ENCODE results near the gene ZBTB4. TPM values are rescaled to one million over a fixed set of nuclear protein-coding genes. Genes with fewer than 3 reads are reported as not detected.
A peak's percentile ranks its signal among the peaks of the same experiment; 100 is the strongest.
"Not testable (repeated sequence)": the region's sequence is repeated elsewhere in the genome, so short reads cannot be mapped to it uniquely, and the experiment has no call there.

The ZBTB4 gene
- total RNA-seq, 1 experiment from 2014 or later = 7.2 TPM

DNA sequence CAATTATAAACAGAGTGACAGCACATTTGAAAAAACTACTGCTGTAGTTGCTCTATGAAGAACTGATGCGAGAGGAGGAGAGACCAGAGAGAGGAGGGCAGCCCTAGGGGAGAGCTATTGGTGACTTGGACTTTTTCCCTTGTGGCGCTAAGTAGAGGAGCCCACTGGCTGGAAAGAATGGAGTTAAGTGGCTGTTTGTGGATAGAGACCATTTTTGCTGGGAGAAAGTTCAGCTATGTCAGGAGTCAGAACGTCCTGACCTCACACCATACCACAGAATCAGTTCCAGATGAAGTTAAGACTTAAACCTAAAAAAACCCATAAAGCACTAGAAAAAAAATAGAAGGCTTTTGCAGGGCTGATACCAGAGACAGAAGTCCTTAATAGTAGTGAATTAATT is 6.8 kb upstream of the ZBTB4 start:
- Histone ChIP-seq H3K9ac (ENCODE audit: low read length) (peak overlapping the region; percentile 64), H3K9me2 (replicated peaks; ENCODE audit: insufficient read depth, low read length) (no peaks in the 10 kb centered on the region), H4K20me1 (ENCODE audit: insufficient read depth, low read depth, low read length) (peaks cover 56% of the 10 kb centered on the region), H3K27ac (ENCODE audit: low read length) (no peak overlapping the region), H3K36me3 (ENCODE audit: insufficient read depth, low read length) (peaks cover 40% of the 10 kb centered on the region), H3K27me3 (ENCODE audit: low read length) (no peaks in the 10 kb centered on the region), H3K9me3 (ENCODE audit: low read length) (no peaks in the 10 kb centered on the region), H3K79me2 (ENCODE audit: low read length) (peaks cover 67% of the 10 kb centered on the region), H3K4me3 (ENCODE audit: low read length) (peak overlapping the region; percentile 100), H3K4me2 (ENCODE audit: low read depth, low read length, poor library complexity, severe bottlenecking) (peak overlapping the region; percentile 99), H2AFZ (ENCODE audit: low read length) (no peak overlapping the region), H3K4me1 (ENCODE audit: low read length) (peaks cover 33% of the 10 kb centered on the region)
- DNase-seq = peak; percentile 56

DNA sequence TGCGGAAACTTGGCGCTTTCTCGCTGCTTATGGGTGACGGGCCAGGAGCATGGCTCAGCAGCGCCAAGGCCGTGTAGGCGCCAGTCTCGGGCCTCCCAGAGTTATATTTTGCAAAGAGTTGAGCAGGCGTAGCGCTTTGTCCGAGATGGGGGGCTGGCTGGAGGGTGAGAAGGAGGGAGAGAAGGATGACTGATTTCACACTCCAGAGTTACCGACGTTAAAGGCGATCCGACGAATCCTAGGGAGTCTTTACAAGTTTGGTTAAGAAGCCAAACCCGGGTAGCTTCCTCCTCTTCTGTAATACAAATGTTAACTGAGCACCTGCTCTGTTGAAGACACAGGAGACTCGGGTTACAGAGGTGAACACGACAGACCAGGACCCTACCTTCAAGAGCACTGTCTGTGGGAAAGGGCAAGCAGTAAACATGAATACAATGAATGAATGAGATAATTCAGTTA is 5.5 kb upstream of the ZBTB4 start:
- H3K4me3 ChIP-seq (ENCODE audit: low read length) = peak overlapping the region; percentile 100
- peaks cover 44% of the 10 kb centered on the region for H4K20me1 ChIP-seq (ENCODE audit: insufficient read depth, low read depth, low read length)

DNA sequence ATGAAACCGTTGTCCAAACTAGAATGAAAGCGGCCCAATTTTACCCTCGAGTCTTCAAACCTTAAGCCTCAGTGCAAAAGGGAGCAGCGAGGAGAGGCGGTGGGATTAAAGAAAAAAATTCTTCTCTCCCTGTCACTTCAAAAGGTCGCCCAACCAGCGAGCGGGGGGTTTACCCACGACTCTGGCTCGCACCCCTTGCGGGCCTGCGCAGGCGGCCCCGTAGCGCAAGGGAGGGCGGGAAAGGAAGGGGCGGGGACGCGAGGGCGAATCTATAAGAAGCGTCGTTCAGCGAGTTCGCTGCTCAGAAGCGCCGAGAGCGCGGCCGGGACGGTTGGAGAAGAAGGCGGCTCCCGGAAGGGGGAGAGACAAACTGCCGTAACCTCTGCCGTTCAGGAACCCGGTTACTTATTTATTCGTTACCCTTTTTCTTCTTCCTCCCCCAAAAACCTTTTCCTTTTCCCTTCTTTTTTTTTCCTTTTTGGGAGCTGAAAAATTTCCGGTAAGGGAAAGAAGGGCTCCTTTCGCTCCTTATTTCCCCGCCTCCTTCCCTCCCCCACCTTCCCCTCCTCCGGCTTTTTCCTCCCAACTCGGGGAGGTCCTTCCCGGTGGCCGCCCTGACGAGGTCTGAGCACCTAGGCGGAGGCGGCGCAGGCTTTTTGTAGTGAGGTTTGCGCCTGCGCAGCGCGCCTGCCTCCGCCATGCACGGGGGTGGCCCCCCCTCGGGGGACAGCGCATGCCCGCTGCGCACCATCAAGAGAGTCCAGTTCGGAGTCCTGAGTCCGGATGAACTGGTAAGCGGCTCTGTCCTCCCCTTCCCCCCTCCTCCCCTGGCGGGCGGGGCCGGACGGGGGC is 4.9 kb upstream of the ZBTB4 start, which contains the start of gene POLR2A:
Gene POLR2A (plus strand): TSS at position 300 of the 852 bp plus-strand sequence.
- peak within 1 kb of the TSS; percentile 100 for H3K4me3 ChIP-seq (ENCODE audit: low read length)
- H3K4me2 ChIP-seq (ENCODE audit: low read depth, low read length, poor library complexity, severe bottlenecking) = peak within 1 kb of the TSS; percentile 99
- H3K4me1 ChIP-seq (ENCODE audit: low read length) = peaks cover 40% of the 10 kb centered on the region

More for the DNA sequence above, 5.5 kb upstream of the ZBTB4 start:
- H3K4me1 ChIP-seq (ENCODE audit: low read length) = peaks cover 36% of the 10 kb centered on the region
- H3K36me3 ChIP-seq (ENCODE audit: insufficient read depth, low read length) = peaks cover 30% of the 10 kb centered on the region
- H3K9ac ChIP-seq (ENCODE audit: low read length) = peak overlapping the region; percentile 87
- H3K9me3 ChIP-seq (ENCODE audit: low read length) = no peaks in the 10 kb centered on the region
- H2AFZ ChIP-seq (ENCODE audit: low read length) = no peak overlapping the region
- H3K4me2 ChIP-seq (ENCODE audit: low read depth, low read length, poor library complexity, severe bottlenecking) = peak overlapping the region; percentile 99
- DNase-seq = peak; percentile 65
- no peaks in the 10 kb centered on the region for H3K27me3 ChIP-seq (ENCODE audit: low read length)
- peak overlapping the region; percentile 92 for H3K27ac ChIP-seq (ENCODE audit: low read length)
- no peaks in the 10 kb centered on the region for H3K9me2 ChIP-seq (replicated peaks; ENCODE audit: insufficient read depth, low read length)
- H3K79me2 ChIP-seq (ENCODE audit: low read length) = peaks cover 55% of the 10 kb centered on the region

DNA sequence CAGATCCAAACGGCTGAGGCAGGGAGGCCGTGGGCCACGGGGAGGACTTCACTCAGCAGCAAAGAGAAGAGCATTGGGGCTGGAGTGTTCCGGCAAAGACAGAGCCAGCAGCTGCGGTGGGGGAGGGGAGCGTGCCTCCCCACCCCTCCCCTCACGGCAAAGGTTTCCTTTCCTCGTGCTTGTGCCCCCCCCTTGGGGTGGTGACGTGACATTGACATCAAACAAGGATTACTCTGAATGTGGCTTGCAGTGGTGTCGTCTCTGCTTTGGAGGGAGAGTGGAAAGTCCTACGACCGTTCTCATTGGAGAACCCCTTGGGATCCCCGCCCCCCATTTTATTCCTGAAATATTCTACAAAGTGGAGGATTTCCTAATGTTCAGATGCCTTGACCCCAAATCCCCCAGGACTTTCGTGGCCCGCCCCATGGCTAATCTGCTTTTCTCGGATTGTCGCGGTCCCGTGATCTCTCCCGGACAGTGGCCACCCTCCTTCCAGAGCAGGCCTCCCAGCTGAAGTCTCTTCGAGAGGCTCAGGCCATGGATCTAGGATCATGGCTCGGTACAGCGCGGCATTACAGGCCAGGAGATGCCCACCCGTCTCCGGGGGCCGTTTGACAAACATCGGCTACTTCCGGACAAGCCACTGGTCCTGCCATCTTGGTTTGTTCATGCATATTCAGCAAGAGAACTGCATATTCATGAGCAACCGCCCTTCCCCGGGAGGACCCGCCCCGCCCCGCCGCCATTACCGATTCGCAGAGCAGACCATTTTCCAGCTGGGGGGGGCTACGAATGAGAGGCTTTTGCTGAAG is 4.0 kb upstream of the ZBTB4 start:
- H3K4me1 ChIP-seq (ENCODE audit: low read length) = peaks cover 47% of the 10 kb centered on the region
- peaks cover 42% of the 10 kb centered on the region for H3K79me2 ChIP-seq (ENCODE audit: low read length)
- peak overlapping the region; percentile 97 for H2AFZ ChIP-seq (ENCODE audit: low read length)

More for the DNA sequence above, 4.9 kb upstream of the ZBTB4 start, which contains the start of gene POLR2A:
- Histone ChIP-seq H2AFZ (ENCODE audit: low read length) (peak within 1 kb of the TSS; percentile 97), H3K27ac (ENCODE audit: low read length) (peak within 1 kb of the TSS; percentile 92), H3K9ac (ENCODE audit: low read length) (peak within 1 kb of the TSS; percentile 100), H3K79me2 (ENCODE audit: low read length) (peaks cover 48% of the 10 kb centered on the region), H3K9me2 (replicated peaks; ENCODE audit: insufficient read depth, low read length) (no peaks in the 10 kb centered on the region), H3K36me3 (ENCODE audit: insufficient read depth, low read length) (peaks cover 24% of the 10 kb centered on the region), H4K20me1 (ENCODE audit: insufficient read depth, low read depth, low read length) (peaks cover 38% of the 10 kb centered on the region), H3K27me3 (ENCODE audit: low read length) (no peaks in the 10 kb centered on the region), H3K9me3 (ENCODE audit: low read length) (no peaks in the 10 kb centered on the region)
- peak; percentile 98 for DNase-seq

DNA sequence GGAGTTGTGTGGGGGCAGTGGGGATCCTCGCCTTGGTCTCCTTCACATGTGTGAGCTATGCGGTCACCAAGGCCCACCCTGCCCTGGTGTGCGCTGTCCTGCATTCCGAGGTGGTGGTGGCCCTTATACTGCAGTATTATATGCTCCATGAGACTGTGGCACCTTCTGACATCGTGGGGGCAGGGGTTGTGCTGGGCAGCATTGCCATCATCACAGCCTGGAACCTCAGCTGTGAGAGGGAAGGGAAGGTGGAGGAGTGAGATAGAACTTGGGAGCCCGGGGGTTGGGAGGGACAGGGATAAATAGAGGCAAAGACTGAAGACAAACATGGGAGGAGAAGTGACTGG is 3.3 kb upstream of the ZBTB4 start:
- H2AFZ ChIP-seq (ENCODE audit: low read length); DNase-seq; H3K27me3 ChIP-seq (ENCODE audit: low read length); H3K9me2 ChIP-seq (replicated peaks; ENCODE audit: insufficient read depth, low read length); H3K27ac ChIP-seq (ENCODE audit: low read length); H3K9me3 ChIP-seq (ENCODE audit: low read length): not testable (repeated sequence)
- H3K4me1 ChIP-seq (ENCODE audit: low read length) = peaks cover 49% of the 10 kb centered on the region
- H3K4me2 ChIP-seq (ENCODE audit: low read depth, low read length, poor library complexity, severe bottlenecking) = peak overlapping the region; percentile 99
- H3K79me2 ChIP-seq (ENCODE audit: low read length) = peaks cover 39% of the 10 kb centered on the region
- H3K36me3 ChIP-seq (ENCODE audit: insufficient read depth, low read length) = peaks cover 18% of the 10 kb centered on the region; the same call in 1 of the 2 replicates
- H3K4me3 ChIP-seq (ENCODE audit: low read length) = peak overlapping the region; percentile 100
- peaks cover 34% of the 10 kb centered on the region for H4K20me1 ChIP-seq (ENCODE audit: insufficient read depth, low read depth, low read length)
- H3K9ac ChIP-seq (ENCODE audit: low read length) = peak overlapping the region; percentile 100

More for the DNA sequence above, 4.0 kb upstream of the ZBTB4 start:
- H3K9me2 ChIP-seq (replicated peaks; ENCODE audit: insufficient read depth, low read length) = no peaks in the 10 kb centered on the region
- peak overlapping the region; percentile 92 for H3K27ac ChIP-seq (ENCODE audit: low read length)
- peaks cover 30% of the 10 kb centered on the region for H4K20me1 ChIP-seq (ENCODE audit: insufficient read depth, low read depth, low read length)
- H3K27me3 ChIP-seq (ENCODE audit: low read length) = no peaks in the 10 kb centered on the region
- peak; percentile 97 for DNase-seq
- no peaks in the 10 kb centered on the region for H3K9me3 ChIP-seq (ENCODE audit: low read length)
- H3K9ac ChIP-seq (ENCODE audit: low read length) = peak overlapping the region; percentile 100
- peak overlapping the region; percentile 99 for H3K4me2 ChIP-seq (ENCODE audit: low read depth, low read length, poor library complexity, severe bottlenecking)
- H3K36me3 ChIP-seq (ENCODE audit: insufficient read depth, low read length) = peaks cover 18% of the 10 kb centered on the region; the same call in 1 of the 2 replicates
- peak overlapping the region; percentile 100 for H3K4me3 ChIP-seq (ENCODE audit: low read length)

DNA sequence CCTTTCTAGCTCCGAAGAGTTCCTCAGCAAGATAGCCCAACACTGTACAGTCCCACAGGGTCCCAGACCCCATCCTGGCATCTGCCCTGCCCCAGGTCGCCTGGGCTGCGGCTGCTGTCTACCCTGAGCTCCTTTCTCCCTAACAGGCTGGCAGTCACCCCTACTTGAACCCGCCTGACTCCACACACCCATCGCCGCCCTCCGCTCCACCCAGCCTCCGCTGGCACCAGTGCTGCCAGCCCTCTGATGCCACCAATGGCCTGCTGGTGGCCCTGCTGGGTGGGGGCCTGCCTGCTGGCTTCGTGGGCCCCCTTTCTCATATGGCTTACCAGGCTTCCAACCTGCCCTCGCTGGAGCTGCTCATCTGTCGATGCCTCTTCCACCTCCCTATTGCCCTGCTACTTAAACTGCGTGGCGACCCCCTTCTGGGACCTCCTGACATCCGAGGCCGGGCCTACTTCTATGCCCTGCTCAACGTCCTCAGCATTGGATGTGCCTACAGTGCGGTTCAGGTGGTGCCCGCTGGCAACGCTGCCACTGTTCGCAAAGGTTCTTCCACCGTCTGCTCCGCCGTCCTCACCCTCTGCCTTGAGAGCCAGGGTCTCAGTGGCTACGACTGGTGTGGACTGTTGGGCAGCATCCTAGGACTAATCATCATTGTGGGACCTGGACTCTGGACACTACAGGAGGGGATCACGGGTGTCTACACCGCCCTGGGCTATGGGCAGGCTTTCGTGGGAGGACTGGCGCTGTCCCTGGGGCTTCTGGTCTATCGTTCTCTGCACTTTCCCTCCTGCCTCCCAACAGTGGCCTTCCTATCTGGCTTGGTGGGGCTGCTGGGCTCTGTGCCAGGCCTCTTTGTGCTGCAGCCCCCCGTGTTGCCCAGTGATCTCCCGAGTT is 2.7 kb upstream of the ZBTB4 start:
- Histone ChIP-seq H3K79me2 (ENCODE audit: low read length) (peaks cover 33% of the 10 kb centered on the region), H3K4me1 (ENCODE audit: low read length) (peaks cover 43% of the 10 kb centered on the region)
- H3K4me3 ChIP-seq (ENCODE audit: low read length) = not testable (repeated sequence)

DNA sequence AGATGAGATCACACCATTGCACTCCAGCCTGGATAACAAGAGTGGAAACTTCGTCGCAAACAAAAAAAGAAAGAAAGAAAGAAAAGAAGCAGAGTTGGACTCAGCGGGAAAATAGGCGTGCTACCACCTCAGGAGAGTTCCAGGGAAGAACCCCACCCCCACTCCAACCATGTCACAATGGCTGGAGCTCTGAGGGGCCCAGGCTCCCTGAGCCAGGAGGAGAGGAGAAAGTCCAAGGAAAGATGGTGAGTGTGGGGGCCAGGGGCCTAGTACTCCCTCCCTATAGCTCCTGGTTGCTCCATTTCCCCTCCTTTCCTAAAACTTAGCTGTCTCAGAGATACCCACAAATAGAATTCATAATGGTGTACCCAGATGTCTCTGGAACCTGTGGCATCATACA is 1.8 kb upstream of the ZBTB4 start, which contains the start of gene SLC35G6:
Gene SLC35G6 (plus strand): TSS at position 172 of the 400 bp plus-strand sequence. CDS start 71 bp downstream, at position 243.
- not testable (repeated sequence) for H3K9ac ChIP-seq (ENCODE audit: low read length); H3K9me3 ChIP-seq (ENCODE audit: low read length); H2AFZ ChIP-seq (ENCODE audit: low read length); H3K4me3 ChIP-seq (ENCODE audit: low read length); H3K36me3 ChIP-seq (ENCODE audit: insufficient read depth, low read length); DNase-seq; H3K9me2 ChIP-seq (replicated peaks; ENCODE audit: insufficient read depth, low read length); H3K4me2 ChIP-seq (ENCODE audit: low read depth, low read length, poor library complexity, severe bottlenecking); H3K27me3 ChIP-seq (ENCODE audit: low read length); H3K27ac ChIP-seq (ENCODE audit: low read length)
- peaks cover 25% of the 10 kb centered on the region for H3K79me2 ChIP-seq (ENCODE audit: low read length)
- peaks cover 28% of the 10 kb centered on the region for H4K20me1 ChIP-seq (ENCODE audit: insufficient read depth, low read depth, low read length)
- H3K4me1 ChIP-seq (ENCODE audit: low read length) = peaks cover 35% of the 10 kb centered on the region

More for the DNA sequence above, 2.7 kb upstream of the ZBTB4 start:
- H3K27me3 ChIP-seq (ENCODE audit: low read length); H3K4me2 ChIP-seq (ENCODE audit: low read depth, low read length, poor library complexity, severe bottlenecking); DNase-seq; H3K9me2 ChIP-seq (replicated peaks; ENCODE audit: insufficient read depth, low read length); H2AFZ ChIP-seq (ENCODE audit: low read length); H3K27ac ChIP-seq (ENCODE audit: low read length); H3K9ac ChIP-seq (ENCODE audit: low read length); H3K9me3 ChIP-seq (ENCODE audit: low read length): not testable (repeated sequence)
- peaks cover 12% of the 10 kb centered on the region; the same call in 1 of the 2 replicates for H3K36me3 ChIP-seq (ENCODE audit: insufficient read depth, low read length)
- peaks cover 34% of the 10 kb centered on the region for H4K20me1 ChIP-seq (ENCODE audit: insufficient read depth, low read depth, low read length)
